ENCODE results near the gene FRMD4A.

Gene FRMD4A

DNA sequence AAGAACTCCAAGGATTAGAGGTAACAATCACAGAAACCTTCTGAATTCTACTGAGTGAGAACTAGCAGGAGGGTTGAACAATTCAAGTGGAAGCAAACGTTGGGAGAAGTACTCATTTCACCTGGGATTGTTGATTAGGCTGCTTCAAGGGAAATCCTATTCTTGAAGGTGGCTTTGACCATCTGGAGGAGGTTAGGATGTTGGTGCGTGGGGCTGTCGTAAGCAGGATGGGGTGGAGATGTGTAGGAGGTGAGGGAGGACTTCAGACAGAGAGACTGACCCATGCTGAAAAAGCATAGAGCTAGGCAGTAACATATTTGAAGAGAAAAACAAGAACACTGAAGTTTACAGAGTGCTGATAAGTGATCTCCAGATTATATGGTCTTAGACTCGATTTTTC, 147.9 kb downstream of the FRMD4A start:
- peaks cover 13% of the 10 kb centered on the region for H3K4me1 ChIP-seq (ENCODE audit: low read length)
- H3K27ac ChIP-seq (ENCODE audit: low read length), result no peak overlapping the region
- H4K20me1 ChIP-seq (ENCODE audit: insufficient read depth, low read length), result no peaks in the 10 kb centered on the region
- H3K27me3 ChIP-seq (replicated peaks; ENCODE audit: insufficient read depth, low read length), result 0 out of 2 replicates have a peak, but pooled peaks cover 3% of the 10 kb centered on the region
- no peaks in the 10 kb centered on the region for H3K9me2 ChIP-seq (replicated peaks; ENCODE audit: insufficient read depth, low read length)
- TF ChIP-seq, protein P1, sequence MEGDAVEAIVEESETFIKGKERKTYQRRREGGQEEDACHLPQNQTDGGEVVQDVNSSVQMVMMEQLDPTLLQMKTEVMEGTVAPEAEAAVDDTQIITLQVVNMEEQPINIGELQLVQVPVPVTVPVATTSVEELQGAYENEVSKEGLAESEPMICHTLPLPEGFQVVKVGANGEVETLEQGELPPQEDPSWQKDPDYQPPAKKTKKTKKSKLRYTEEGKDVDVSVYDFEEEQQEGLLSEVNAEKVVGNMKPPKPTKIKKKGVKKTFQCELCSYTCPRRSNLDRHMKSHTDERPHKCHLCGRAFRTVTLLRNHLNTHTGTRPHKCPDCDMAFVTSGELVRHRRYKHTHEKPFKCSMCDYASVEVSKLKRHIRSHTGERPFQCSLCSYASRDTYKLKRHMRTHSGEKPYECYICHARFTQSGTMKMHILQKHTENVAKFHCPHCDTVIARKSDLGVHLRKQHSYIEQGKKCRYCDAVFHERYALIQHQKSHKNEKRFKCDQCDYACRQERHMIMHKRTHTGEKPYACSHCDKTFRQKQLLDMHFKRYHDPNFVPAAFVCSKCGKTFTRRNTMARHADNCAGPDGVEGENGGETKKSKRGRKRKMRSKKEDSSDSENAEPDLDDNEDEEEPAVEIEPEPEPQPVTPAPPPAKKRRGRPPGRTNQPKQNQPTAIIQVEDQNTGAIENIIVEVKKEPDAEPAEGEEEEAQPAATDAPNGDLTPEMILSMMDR (IDR thresholded peaks at IDR 0.05; ENCODE audit: low read length), result no peak
- no peak for TF ChIP-seq EZH2 (optimal IDR thresholded peaks at IDR 0.05; ENCODE audit: low read depth, low read length)
- TF ChIP-seq EZH2phosphoT487 (IDR thresholded peaks at IDR 0.05; ENCODE audit: low read length), result no peak
- peaks cover 25% of the 10 kb centered on the region for H3F3A ChIP-seq (ENCODE audit: insufficient read depth, low read length)
- no peak overlapping the region for H3K4me2 ChIP-seq (ENCODE audit: low read depth, low read length)
- no peak for DNase-seq
- no peaks in the 10 kb centered on the region for H3K36me3 ChIP-seq (replicated peaks; ENCODE audit: insufficient read depth, low read length)
- no peaks in the 10 kb centered on the region for H3K79me2 ChIP-seq (ENCODE audit: low read length)
- no peaks in the 10 kb centered on the region for H3K9me3 ChIP-seq (replicated peaks; ENCODE audit: insufficient read depth, low read length)
- H3K9ac ChIP-seq (ENCODE audit: low read length), result no peak overlapping the region
- H3K4me3 ChIP-seq (ENCODE audit: low read length), result no peak overlapping the region
- no peak overlapping the region for H2AFZ ChIP-seq (ENCODE audit: low read length)

GRCh38 chr10:14181567-14181936, 149.2 kb downstream of the FRMD4A start:
- no peak for TF ChIP-seq EZH2phosphoT487 (IDR thresholded peaks at IDR 0.05; ENCODE audit: low read length)
- TF ChIP-seq EZH2 (optimal IDR thresholded peaks at IDR 0.05; ENCODE audit: low read depth, low read length), result no peak
- H3K36me3 ChIP-seq (replicated peaks; ENCODE audit: insufficient read depth, low read length), result no peaks in the 10 kb centered on the region

GRCh38 chr10:14180911-14181566, 149.7 kb downstream of the FRMD4A start:
- Histone ChIP-seq H3K27me3 (replicated peaks; ENCODE audit: insufficient read depth, low read length) (0 out of 2 replicates have a peak, but pooled peaks cover 3% of the 10 kb centered on the region), H3K36me3 (replicated peaks; ENCODE audit: insufficient read depth, low read length) (no peaks in the 10 kb centered on the region), H3K9me2 (replicated peaks; ENCODE audit: insufficient read depth, low read length) (no peaks in the 10 kb centered on the region), H3K4me3 (ENCODE audit: low read length) (no peak overlapping the region), H3K79me2 (ENCODE audit: low read length) (no peaks in the 10 kb centered on the region), H3F3A (ENCODE audit: insufficient read depth, low read length) (peaks cover 22% of the 10 kb centered on the region), H4K20me1 (ENCODE audit: insufficient read depth, low read length) (no peaks in the 10 kb centered on the region), H3K4me2 (ENCODE audit: low read depth, low read length) (no peak overlapping the region), H2AFZ (ENCODE audit: low read length) (no peak overlapping the region), H3K9ac (ENCODE audit: low read length) (no peak overlapping the region), H3K4me1 (ENCODE audit: low read length) (peaks cover 6% of the 10 kb centered on the region), H3K27ac (ENCODE audit: low read length) (no peak overlapping the region), H3K9me3 (replicated peaks; ENCODE audit: insufficient read depth, low read length) (no peaks in the 10 kb centered on the region)
- TF ChIP-seq, protein P1 (IDR thresholded peaks at IDR 0.05; ENCODE audit: low read length), result no peak
- TF ChIP-seq EZH2 (optimal IDR thresholded peaks at IDR 0.05; ENCODE audit: low read depth, low read length) (no peak), EZH2phosphoT487 (IDR thresholded peaks at IDR 0.05; ENCODE audit: low read length) (no peak)
- no peak for DNase-seq

More at GRCh38 chr10:14181567-14181936, 149.2 kb downstream of the FRMD4A start:
- peaks cover 25% of the 10 kb centered on the region for H3F3A ChIP-seq (ENCODE audit: insufficient read depth, low read length)
- H3K79me2 ChIP-seq (ENCODE audit: low read length), result no peaks in the 10 kb centered on the region
- H2AFZ ChIP-seq (ENCODE audit: low read length), result no peak overlapping the region
- H3K27ac ChIP-seq (ENCODE audit: low read length), result no peak overlapping the region
- H3K4me2 ChIP-seq (ENCODE audit: low read depth, low read length), result no peak overlapping the region
- peaks cover 11% of the 10 kb centered on the region for H3K4me1 ChIP-seq (ENCODE audit: low read length)
- H3K9ac ChIP-seq (ENCODE audit: low read length), result no peak overlapping the region
- H3K4me3 ChIP-seq (ENCODE audit: low read length), result no peak overlapping the region
- no peaks in the 10 kb centered on the region for H4K20me1 ChIP-seq (ENCODE audit: insufficient read depth, low read length)
- no peaks in the 10 kb centered on the region for H3K9me2 ChIP-seq (replicated peaks; ENCODE audit: insufficient read depth, low read length)
- no peak for DNase-seq
- 0 out of 2 replicates have a peak, but pooled peaks cover 3% of the 10 kb centered on the region for H3K27me3 ChIP-seq (replicated peaks; ENCODE audit: insufficient read depth, low read length)
- no peaks in the 10 kb centered on the region for H3K9me3 ChIP-seq (replicated peaks; ENCODE audit: insufficient read depth, low read length)

- no peaks in the 10 kb centered on the region for H3K79me2 ChIP-seq (ENCODE audit: low read length)
- no peaks in the 10 kb centered on the region for H3K9me2 ChIP-seq (replicated peaks; ENCODE audit: insufficient read depth, low read length)
- H3F3A ChIP-seq (ENCODE audit: insufficient read depth, low read length), result peaks cover 5% of the 10 kb centered on the region; the same call in 1 of the 2 replicates
- no peak overlapping the region for H3K9ac ChIP-seq (ENCODE audit: low read length)
- no peaks in the 10 kb centered on the region for H3K9me3 ChIP-seq (replicated peaks; ENCODE audit: insufficient read depth, low read length)
- H3K27me3 ChIP-seq (replicated peaks; ENCODE audit: insufficient read depth, low read length), result 0 out of 2 replicates have a peak, but pooled peaks cover 3% of the 10 kb centered on the region
- H3K27ac ChIP-seq (ENCODE audit: low read length), result no peak overlapping the region
- H3K36me3 ChIP-seq (replicated peaks; ENCODE audit: insufficient read depth, low read length), result no peaks in the 10 kb centered on the region
- H4K20me1 ChIP-seq (ENCODE audit: insufficient read depth, low read length), result no peaks in the 10 kb centered on the region
- no peak overlapping the region for H3K4me3 ChIP-seq (ENCODE audit: low read length)
- DNase-seq, result no peak
- no peak overlapping the region for H3K4me2 ChIP-seq (ENCODE audit: low read depth, low read length)
- H2AFZ ChIP-seq (ENCODE audit: low read length), result no peak overlapping the region
- TF ChIP-seq EZH2 (optimal IDR thresholded peaks at IDR 0.05; ENCODE audit: low read depth, low read length) (no peak), EZH2phosphoT487 (IDR thresholded peaks at IDR 0.05; ENCODE audit: low read length) (no peak)
- TF ChIP-seq, protein P1 (IDR thresholded peaks at IDR 0.05; ENCODE audit: low read length), result no peak
- no peaks in the 10 kb centered on the region for H3K4me1 ChIP-seq (ENCODE audit: low read length)
Measured at GRCh38 chr10:14179251-14179650, 151.5 kb downstream of the FRMD4A start.

Data from MM.1S (cell line).